Endothelial cell of umbilical vein (primary cell): ENCODE data around the gene CD44. TPM values are rescaled to one million over a fixed set of nuclear protein-coding genes. Genes with fewer than 3 reads are reported as not detected.

Source experiments
- BruUV-seq: library from RNA; stranded (reverse); fragments of 400-500 nt; replicated peaks from 2 replicates; lab custom pipeline; 2021; lab: Mats Ljungman, UMichigan
- CTCF ChIA-PET: fragments of 300-600, 350-600 bp; sonication (Branson Sonifier 250); formaldehyde crosslinking; loops from one replicate; lab custom pipeline; 2021; ENCODE audit warnings: antibody characterized with exemption, inconsistent platforms; lab: Charles Lee
- POLR2A ChIA-PET: fragments of 300-600, 350-600 bp; sonication (Branson Sonifier 250); formaldehyde crosslinking; loops from one replicate; lab custom pipeline; 2021; ENCODE audit warnings: antibody characterized with exemption, inconsistent platforms; lab: Charles Lee
- DNase-seq: peaks from one replicate; pipeline ENCODE4 v3.0.0-alpha.2; 2011; ENCODE audit warnings: low read depth, low spot score
- FAIRE-seq: peaks from 2 replicates; lab custom pipeline; 2011; peaks lifted over from hg19 to GRCh38; lab: Jason Lieb, UNC
- H2AFZ ChIP-seq: 2 replicates; pipeline ENCODE4 v1.6.0; 2012; ENCODE audit warnings: low read depth, low read length, control low read depth, inconsistent platforms
- H3K27ac ChIP-seq: 2 replicates; pipeline ENCODE4 v1.5.1; 2011; ENCODE audit warnings: low read depth, mild to moderate bottlenecking, control low read depth, low read length, moderate library complexity; ENCODE audit not compliant: insufficient read depth
- H3K27me3 ChIP-seq, 2 experiments: 2 replicates each; pipeline versions ENCODE4 v1.6.0 to v1.6.1; 2011; ENCODE audit warnings: low read length in 2 of 2, mixed read lengths in 1 of 2; ENCODE audit not compliant: control insufficient read depth in 2 of 2, insufficient read depth in 2 of 2
- H3K36me3 ChIP-seq, 2 experiments: 2 replicates in 1 of 2; 3 replicates in 1 of 2; pipeline ENCODE4 v1.5.1; 2011; ENCODE audit warnings: low read length in 2 of 2, mild to moderate bottlenecking in 1 of 2, moderate library complexity in 1 of 2; ENCODE audit not compliant: control insufficient read depth in 2 of 2, insufficient read depth in 2 of 2; ENCODE audit errors: extremely low read depth in 1 of 2
- H3K4me1 ChIP-seq: 3 replicates; pipeline ENCODE4 v1.5.1; 2011; ENCODE audit warnings: mild to moderate bottlenecking, low read length; ENCODE audit not compliant: control insufficient read depth, insufficient read depth; ENCODE audit errors: extremely low read depth
- H3K4me2 ChIP-seq: 2 replicates; pipeline ENCODE4 v1.6.1; 2011; ENCODE audit warnings: low read length, control low read depth, mixed read lengths; ENCODE audit not compliant: insufficient read depth
- H3K4me3 ChIP-seq, 3 experiments: fragments of 200-600 bp in 1 of 3; sonication (generic), shearing (Covaris generic) in 1 of 3; replicated peaks in 1 of 3; 2 replicates each; pipeline ENCODE4 v1.5.1; 2011 to 2016; ENCODE audit warnings: control low read depth in 3 of 3, low read length in 3 of 3, mild to moderate bottlenecking in 2 of 3, inconsistent platforms in 1 of 3, low read depth in 1 of 3, moderate library complexity in 1 of 3; ENCODE audit not compliant: insufficient read depth in 1 of 3
- H3K79me2 ChIP-seq: 2 replicates; pipeline ENCODE4 v1.6.0; 2012; ENCODE audit warnings: low read length, inconsistent platforms; ENCODE audit not compliant: control insufficient read depth, insufficient read depth
- H3K9ac ChIP-seq: replicated peaks from 2 replicates; pipeline ENCODE3; 2011; ENCODE audit warnings: low read length, control low read depth; ENCODE audit not compliant: insufficient read depth; ENCODE audit errors: extremely low read depth
- H3K9me1 ChIP-seq: replicated peaks from 3 replicates; pipeline ENCODE4 v1.6.0; 2011; ENCODE audit warnings: mild to moderate bottlenecking, low read length; ENCODE audit not compliant: control insufficient read depth, insufficient read depth; ENCODE audit errors: extremely low read depth
- H3K9me3 ChIP-seq: replicated peaks from 2 replicates; pipeline ENCODE4 v1.5.1; 2012; ENCODE audit warnings: low read length, inconsistent platforms; ENCODE audit not compliant: control insufficient read depth, insufficient read depth
- H4K20me1 ChIP-seq: replicated peaks from 2 replicates; pipeline ENCODE3; 2011; ENCODE audit warnings: mild to moderate bottlenecking, low read length; ENCODE audit not compliant: control insufficient read depth, insufficient read depth; ENCODE audit errors: extremely low read depth
- GATA2 ChIP-seq: IDR thresholded peaks from 2 replicates; pipeline ENCODE4 v1.7.0; 2011; ENCODE audit warnings: low read depth, mild to moderate bottlenecking, moderate library complexity, mixed read lengths, low read length; ENCODE audit not compliant: insufficient read length, insufficient read depth
- JUN ChIP-seq: IDR thresholded peaks from 2 replicates; pipeline ENCODE4 v1.6.1; 2011; ENCODE audit warnings: borderline replicate concordance, low read depth; ENCODE audit not compliant: insufficient read length, insufficient read depth
- MYC ChIP-seq: IDR thresholded peaks from one replicate; pipeline ENCODE4 v1.6.1; 2011; ENCODE audit warnings: mild to moderate bottlenecking, low read depth, low read length
- dilution Hi-C: fragments of 300-500 bp; cut with MboI; formaldehyde crosslinking; loops from one replicate; pipeline ENCODE4 v1.15.0; 2019; ENCODE audit warnings: low sequenced_read_pairs; ENCODE audit not compliant: extremely low pct_ligation_motif_present
- intact Hi-C: fragments of 100-400 bp; cut with micrococcal nuclease; formaldehyde crosslinking; loops from one replicate; pipeline ENCODE4 v1.10.0; 2022
- polyA plus RNA-seq, 4 experiments: library from polyadenylated mRNA; depleted of rRNA in 3 of 4; stranded (reverse) in 3 of 4; unstranded in 1 of 4; fragments of >200 nt; gene quantifications; 2 replicates each; pipeline versions ENCODE4 v1.2.1 to v1.2.3, GENCODE V29; 2011 to 2012; ENCODE audit warnings: missing spikeins in 1 of 4
- total RNA-seq: library from RNA; stranded (reverse); gene quantifications from 2 replicates; pipeline ENCODE4 v1.2.3, GENCODE V29; 2021
- TF ChIP-seq, protein P1 (sequence below), 2 donors: IDR thresholded peaks; 1 replicate in 1 of 2; 2 replicates in 1 of 2; pipeline ENCODE4 v1.5.1; 2011; ENCODE audit warnings: low read length in 2 of 2, mild to moderate bottlenecking in 2 of 2, moderate library complexity in 2 of 2, control low read depth in 1 of 2, inconsistent platforms in 1 of 2, low read depth in 1 of 2; ENCODE audit not compliant: insufficient read depth in 1 of 2; ENCODE audit errors: extremely low read depth in 1 of 2

Gene CD44
- total and polyA plus RNA-seq, 2 donors (not counting 3 experiments of a cell fraction or from before 2014, with no cell fraction given) = 25.5 to 26.3 TPM

GRCh38 chr11:35247863-35248262 lies 108.9 kb downstream of the CD44 start:
- POLR2A ChIA-PET = no interaction called here
- FAIRE-seq (no peak), DNase-seq (no peak)
- H3K9ac ChIP-seq = no peak overlapping the region
- H3K9me3 ChIP-seq = no peaks in the 10 kb centered on the region
- H3K27me3 ChIP-seq = peaks cover 3 to 22% of the 10 kb centered on the region in 2 experiments
- no TSS peak for BruUV-seq
- TF ChIP-seq JUN = no peak
- TF ChIP-seq, protein P1, sequence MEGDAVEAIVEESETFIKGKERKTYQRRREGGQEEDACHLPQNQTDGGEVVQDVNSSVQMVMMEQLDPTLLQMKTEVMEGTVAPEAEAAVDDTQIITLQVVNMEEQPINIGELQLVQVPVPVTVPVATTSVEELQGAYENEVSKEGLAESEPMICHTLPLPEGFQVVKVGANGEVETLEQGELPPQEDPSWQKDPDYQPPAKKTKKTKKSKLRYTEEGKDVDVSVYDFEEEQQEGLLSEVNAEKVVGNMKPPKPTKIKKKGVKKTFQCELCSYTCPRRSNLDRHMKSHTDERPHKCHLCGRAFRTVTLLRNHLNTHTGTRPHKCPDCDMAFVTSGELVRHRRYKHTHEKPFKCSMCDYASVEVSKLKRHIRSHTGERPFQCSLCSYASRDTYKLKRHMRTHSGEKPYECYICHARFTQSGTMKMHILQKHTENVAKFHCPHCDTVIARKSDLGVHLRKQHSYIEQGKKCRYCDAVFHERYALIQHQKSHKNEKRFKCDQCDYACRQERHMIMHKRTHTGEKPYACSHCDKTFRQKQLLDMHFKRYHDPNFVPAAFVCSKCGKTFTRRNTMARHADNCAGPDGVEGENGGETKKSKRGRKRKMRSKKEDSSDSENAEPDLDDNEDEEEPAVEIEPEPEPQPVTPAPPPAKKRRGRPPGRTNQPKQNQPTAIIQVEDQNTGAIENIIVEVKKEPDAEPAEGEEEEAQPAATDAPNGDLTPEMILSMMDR (IDR thresholded peaks at IDR 0.05; ENCODE audit: extremely low read depth in 1 of 2, insufficient read depth in 1 of 2, low read depth in 1 of 2, low read length in 2 of 2) = no peak
- TF ChIP-seq GATA2 = no peak
- TF ChIP-seq MYC = no peak
- H3K79me2 ChIP-seq = no peaks in the 10 kb centered on the region
- intact Hi-C loops = no loop called here
- H3K27ac ChIP-seq = no peak overlapping the region
- dilution Hi-C loops = no loop called here
- H2AFZ ChIP-seq = no peak overlapping the region
- H3K4me2 ChIP-seq = no peak overlapping the region
- no peaks in the 10 kb centered on the region for H3K36me3 ChIP-seq
- no peaks in the 10 kb centered on the region for H3K9me1 ChIP-seq
- H3K4me1 ChIP-seq = no peaks in the 10 kb centered on the region
- H3K4me3 ChIP-seq = no peak overlapping the region
- CTCF ChIA-PET = interaction anchor here (1.1 kb wide), 1 partner anchor 13 kb away, joined by 3 read pairs; no protein-coding TSS in a partner anchor
- H4K20me1 ChIP-seq = no peaks in the 10 kb centered on the region
